Measurements from ENCODE around the gene KRTAP10-2. TPM values are rescaled to one million over a fixed set of nuclear protein-coding genes. Genes with fewer than 3 reads are reported as not detected.

The KRTAP10-2 gene
- total RNA-seq, 1 experiment from 2014 or later = not detected

GRCh38 chr21:44598061-44598460 lies 46.8 kb upstream of the KRTAP10-2 start:
- no peaks in the 10 kb centered on the region for H3K9me3 Mint-ChIP-seq (ENCODE audit: low read depth, unreplicated experiment)
- no peak overlapping the region for H3K27ac Mint-ChIP-seq (ENCODE audit: unreplicated experiment)
- no peak overlapping the region for H3K4me3 Mint-ChIP-seq (ENCODE audit: low read depth, unreplicated experiment)
- intact Hi-C loops (cut with micrococcal nuclease; ENCODE audit: unreplicated experiment) = no loop called here
- no peak for DNase-seq
- CTCF ChIA-PET = no interaction called here
- TF ChIP-seq CTCF (IDR thresholded peaks at IDR 0.05; ENCODE audit: unreplicated experiment) = no peak
- peaks cover 89% of the 10 kb centered on the region for H3K27me3 Mint-ChIP-seq (ENCODE audit: unreplicated experiment)
- no peaks in the 10 kb centered on the region for H3K36me3 Mint-ChIP-seq (ENCODE audit: insufficient read depth, unreplicated experiment)
- H3K4me1 Mint-ChIP-seq (ENCODE audit: low read depth, unreplicated experiment) = no peaks in the 10 kb centered on the region
- BruUV-seq (replicated peaks) = no TSS peak

GRCh38 chr21:44596068-44596725 lies 44.9 kb upstream of the KRTAP10-2 start:
- CTCF ChIA-PET = no interaction called here
- Mint-ChIP-seq H3K4me1 (ENCODE audit: low read depth, unreplicated experiment) (no peaks in the 10 kb centered on the region), H3K4me3 (ENCODE audit: low read depth, unreplicated experiment) (no peak overlapping the region), H3K9me3 (ENCODE audit: low read depth, unreplicated experiment) (no peaks in the 10 kb centered on the region), H3K27ac (ENCODE audit: unreplicated experiment) (no peak overlapping the region), H3K36me3 (ENCODE audit: insufficient read depth, unreplicated experiment) (peaks cover 5% of the 10 kb centered on the region), H3K27me3 (ENCODE audit: unreplicated experiment) (peaks cover 97% of the 10 kb centered on the region)
- no TSS peak for BruUV-seq (replicated peaks)
- DNase-seq = no peak
- intact Hi-C loops (cut with micrococcal nuclease; ENCODE audit: unreplicated experiment) = no loop called here
- no peak for TF ChIP-seq CTCF (IDR thresholded peaks at IDR 0.05; ENCODE audit: unreplicated experiment)

- no peak for DNase-seq
- Mint-ChIP-seq H3K27me3 (ENCODE audit: unreplicated experiment) (peaks cover 97% of the 10 kb centered on the region), H3K4me1 (ENCODE audit: low read depth, unreplicated experiment) (no peaks in the 10 kb centered on the region), H3K4me3 (ENCODE audit: low read depth, unreplicated experiment) (no peak overlapping the region), H3K9me3 (ENCODE audit: low read depth, unreplicated experiment) (no peaks in the 10 kb centered on the region), H3K36me3 (ENCODE audit: insufficient read depth, unreplicated experiment) (peaks cover 5% of the 10 kb centered on the region), H3K27ac (ENCODE audit: unreplicated experiment) (no peak overlapping the region)
- TF ChIP-seq CTCF (IDR thresholded peaks at IDR 0.05; ENCODE audit: unreplicated experiment) = no peak
- intact Hi-C loops (cut with micrococcal nuclease; ENCODE audit: unreplicated experiment) = no loop called here
- CTCF ChIA-PET = no interaction called here
- no TSS peak for BruUV-seq (replicated peaks)
Measured at GRCh38 chr21:44595524-44595923, 44.2 kb upstream of the KRTAP10-2 start.

- no TSS peak for BruUV-seq (replicated peaks)
- no peak for TF ChIP-seq CTCF (IDR thresholded peaks at IDR 0.05; ENCODE audit: unreplicated experiment)
- Mint-ChIP-seq H3K27ac (ENCODE audit: unreplicated experiment) (no peak overlapping the region), H3K36me3 (ENCODE audit: insufficient read depth, unreplicated experiment) (peaks cover 5% of the 10 kb centered on the region), H3K4me1 (ENCODE audit: low read depth, unreplicated experiment) (no peaks in the 10 kb centered on the region), H3K27me3 (ENCODE audit: unreplicated experiment) (peaks cover 97% of the 10 kb centered on the region), H3K4me3 (ENCODE audit: low read depth, unreplicated experiment) (no peak overlapping the region), H3K9me3 (ENCODE audit: low read depth, unreplicated experiment) (no peaks in the 10 kb centered on the region)
- intact Hi-C loops (cut with micrococcal nuclease; ENCODE audit: unreplicated experiment) = no loop called here
- CTCF ChIA-PET = no interaction called here
- no peak for DNase-seq
Measured at GRCh38 chr21:44594406-44594916, 43.2 kb upstream of the KRTAP10-2 start.
